Keratinocyte (primary cell): ENCODE results near the gene RBAK.

Experiments
- EZH2 ChIP-seq: IDR thresholded peaks from one replicate; pipeline ENCODE4 v1.6.1; 2012; ENCODE audit warnings: inconsistent platforms, mild to moderate bottlenecking, low read length, moderate library complexity
- TF ChIP-seq, protein P1 (sequence below), 3 experiments: IDR thresholded peaks in 1 of 3; conservative IDR thresholded peaks in 1 of 3; optimal IDR thresholded peaks in 1 of 3; 2 replicates in 2 of 3; 3 replicates in 1 of 3; pipeline versions ENCODE3 to v1.5.1; 2011; ENCODE audit warnings: low read length in 3 of 3, mild to moderate bottlenecking in 3 of 3, moderate library complexity in 2 of 3, control low read depth in 1 of 3, inconsistent platforms in 1 of 3; ENCODE audit not compliant: insufficient read depth in 2 of 3; ENCODE audit errors: extremely low read depth in 1 of 3

GRCh38 chr7:5020098-5020497 lies 25.6 kb upstream of the RBAK start:
- TF ChIP-seq, protein P1, sequence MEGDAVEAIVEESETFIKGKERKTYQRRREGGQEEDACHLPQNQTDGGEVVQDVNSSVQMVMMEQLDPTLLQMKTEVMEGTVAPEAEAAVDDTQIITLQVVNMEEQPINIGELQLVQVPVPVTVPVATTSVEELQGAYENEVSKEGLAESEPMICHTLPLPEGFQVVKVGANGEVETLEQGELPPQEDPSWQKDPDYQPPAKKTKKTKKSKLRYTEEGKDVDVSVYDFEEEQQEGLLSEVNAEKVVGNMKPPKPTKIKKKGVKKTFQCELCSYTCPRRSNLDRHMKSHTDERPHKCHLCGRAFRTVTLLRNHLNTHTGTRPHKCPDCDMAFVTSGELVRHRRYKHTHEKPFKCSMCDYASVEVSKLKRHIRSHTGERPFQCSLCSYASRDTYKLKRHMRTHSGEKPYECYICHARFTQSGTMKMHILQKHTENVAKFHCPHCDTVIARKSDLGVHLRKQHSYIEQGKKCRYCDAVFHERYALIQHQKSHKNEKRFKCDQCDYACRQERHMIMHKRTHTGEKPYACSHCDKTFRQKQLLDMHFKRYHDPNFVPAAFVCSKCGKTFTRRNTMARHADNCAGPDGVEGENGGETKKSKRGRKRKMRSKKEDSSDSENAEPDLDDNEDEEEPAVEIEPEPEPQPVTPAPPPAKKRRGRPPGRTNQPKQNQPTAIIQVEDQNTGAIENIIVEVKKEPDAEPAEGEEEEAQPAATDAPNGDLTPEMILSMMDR (optimal IDR thresholded peaks at IDR 0.05 in 1 of 3, IDR thresholded peaks at IDR 0.05 in 1 of 3, conservative IDR thresholded peaks at IDR 0.05 in 1 of 3; ENCODE audit: extremely low read depth in 1 of 3, insufficient read depth in 2 of 3, low read length in 3 of 3), result no peak
- no peak for TF ChIP-seq EZH2
